HG02970 (cell line): ENCODE data around the gene CCDC33.

Experiments
- ATAC-seq: cut with Tn5 transposase; IDR thresholded peaks from one replicate; pipeline ENCODE4 v1.9.1; 2021; ENCODE audit warnings: mild to moderate bottlenecking, moderate library complexity, moderate number of reproducible peaks; ENCODE audit not compliant: unreplicated experiment, low FRiP score

CCDC33 gene

GRCh38 chr15:74253211-74253921, 17.2 kb downstream of the CCDC33 start:
- no peak for ATAC-seq

DNA sequence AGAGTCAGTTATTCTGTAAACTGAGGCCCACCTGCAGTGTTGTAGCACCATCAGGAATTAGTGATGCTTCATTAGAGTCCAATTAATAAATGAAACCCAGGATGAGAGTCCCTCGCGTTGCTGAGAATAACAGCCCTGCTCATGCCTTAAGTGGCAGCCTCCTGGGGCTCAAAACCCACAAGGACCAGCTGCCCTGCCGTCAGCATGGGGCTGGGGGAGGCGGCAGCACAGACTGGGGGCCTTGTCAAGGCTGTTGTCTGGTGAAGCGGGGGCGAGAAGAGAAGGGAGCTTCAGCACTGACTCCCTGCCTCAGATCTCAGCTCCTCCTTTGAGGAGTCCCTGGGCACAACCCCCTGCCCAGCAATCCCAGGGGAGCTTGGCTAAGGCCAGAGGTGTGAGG, 21.0 kb downstream of the CCDC33 start:
- ATAC-seq = no peak

GRCh38 chr15:74257623-74258022, 21.5 kb downstream of the CCDC33 start:
- no peak for ATAC-seq

GRCh38 chr15:74258456-74259291, 22.5 kb downstream of the CCDC33 start:
- ATAC-seq = no peak

DNA sequence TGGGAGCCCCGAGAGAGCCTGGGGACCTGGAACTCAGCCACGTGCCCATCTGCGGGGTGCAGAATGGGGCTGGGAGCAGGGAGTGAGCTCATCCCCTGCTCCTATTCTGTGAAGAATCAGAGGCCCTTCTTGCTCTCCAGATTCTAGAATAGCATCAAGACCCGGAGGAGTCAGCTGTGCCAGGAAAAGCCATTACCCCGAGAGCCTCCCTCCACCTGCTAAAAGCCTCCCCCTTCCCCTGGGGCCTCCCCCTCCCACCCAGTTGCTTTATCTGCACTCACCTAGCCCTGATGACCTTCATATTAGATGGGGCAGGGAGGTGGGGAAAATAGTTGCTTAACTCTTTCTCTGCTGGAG, 23.1 kb downstream of the CCDC33 start:
- no peak for ATAC-seq

GRCh38 chr15:74259821-74260607, 23.9 kb downstream of the CCDC33 start:
- ATAC-seq = no peak

- no peak for ATAC-seq
Observed at GRCh38 chr15:74261041-74261440, 24.9 kb downstream of the CCDC33 start.

- ATAC-seq = no peak
Observed at GRCh38 chr15:74261685-74262084, 25.6 kb downstream of the CCDC33 start.

GRCh38 chr15:74262151-74262550, 26.0 kb downstream of the CCDC33 start:
- ATAC-seq = no peak

DNA sequence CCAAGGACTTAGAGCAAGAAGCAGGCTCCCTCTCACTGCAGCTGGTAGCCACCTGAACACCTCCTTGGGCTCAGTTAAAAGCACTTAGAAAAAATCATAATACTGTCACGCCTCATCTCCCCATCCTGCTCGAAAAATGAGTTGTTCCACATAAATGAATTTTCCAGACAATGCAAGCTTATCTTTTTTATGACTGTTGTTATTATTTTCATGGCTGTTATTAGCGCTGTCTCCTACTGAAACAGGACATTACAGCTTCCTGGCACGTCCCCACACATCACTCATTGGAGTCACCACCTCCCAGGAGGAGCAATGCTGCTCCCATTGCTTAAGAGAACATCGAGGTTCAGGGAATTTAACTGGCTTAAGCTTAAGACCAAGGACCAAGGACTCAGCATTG, 26.5 kb downstream of the CCDC33 start:
- ATAC-seq = no peak

- no peak for ATAC-seq
Observed at GRCh38 chr15:74263466-74263865, 27.3 kb downstream of the CCDC33 start.

DNA sequence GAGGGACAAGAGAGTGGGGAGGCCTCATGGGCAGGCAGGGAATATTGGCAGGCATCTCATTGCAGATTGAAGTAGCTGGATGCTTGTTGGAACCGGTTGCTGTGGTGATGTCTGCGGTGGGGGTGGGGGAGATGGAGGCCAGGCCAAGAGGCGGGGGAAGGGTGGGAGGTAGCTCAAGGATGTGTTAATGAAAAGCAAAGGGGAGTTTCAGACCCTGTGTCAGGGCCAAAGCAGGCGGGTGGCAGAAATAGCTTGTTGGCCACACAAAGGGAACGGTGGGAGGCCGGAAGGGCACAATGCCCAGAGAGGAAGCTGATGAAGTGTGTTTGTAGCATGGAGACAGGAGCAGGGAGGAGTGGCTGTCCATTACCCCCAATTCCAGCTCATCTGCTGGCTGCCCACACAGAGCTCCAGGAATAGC, 28.0 kb downstream of the CCDC33 start:
- no peak for ATAC-seq

DNA sequence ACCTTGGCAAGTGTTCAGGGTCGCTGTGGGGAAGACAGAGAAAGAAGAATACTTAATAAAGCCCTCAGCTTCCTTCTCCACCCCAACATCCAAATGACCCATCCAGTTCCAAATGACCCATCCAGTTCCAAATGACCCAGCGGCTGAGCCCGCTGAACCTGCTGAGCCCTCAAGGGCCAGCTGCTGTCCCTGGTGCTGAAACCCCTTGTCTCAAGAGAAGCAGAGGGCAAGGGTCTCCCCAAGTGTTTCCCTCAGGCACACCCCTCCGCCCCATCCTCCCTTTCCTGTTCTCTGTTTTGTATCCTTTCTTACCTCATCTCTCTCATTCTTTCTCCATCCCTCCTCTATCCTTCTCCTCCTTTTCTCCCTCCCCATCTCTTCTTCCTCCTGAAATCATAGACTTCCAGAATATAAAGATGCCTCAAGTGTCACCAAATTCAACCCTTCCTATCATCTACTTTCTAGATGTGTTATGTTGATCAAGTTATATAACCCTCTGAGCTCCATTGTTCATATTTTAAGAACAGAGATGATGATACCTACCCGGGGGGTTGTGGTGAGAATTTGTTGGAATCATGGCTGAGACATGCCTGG, 29.0 kb downstream of the CCDC33 start:
- no peak for ATAC-seq

GRCh38 chr15:74268020-74268419, 31.9 kb downstream of the CCDC33 start:
- no peak for ATAC-seq

DNA sequence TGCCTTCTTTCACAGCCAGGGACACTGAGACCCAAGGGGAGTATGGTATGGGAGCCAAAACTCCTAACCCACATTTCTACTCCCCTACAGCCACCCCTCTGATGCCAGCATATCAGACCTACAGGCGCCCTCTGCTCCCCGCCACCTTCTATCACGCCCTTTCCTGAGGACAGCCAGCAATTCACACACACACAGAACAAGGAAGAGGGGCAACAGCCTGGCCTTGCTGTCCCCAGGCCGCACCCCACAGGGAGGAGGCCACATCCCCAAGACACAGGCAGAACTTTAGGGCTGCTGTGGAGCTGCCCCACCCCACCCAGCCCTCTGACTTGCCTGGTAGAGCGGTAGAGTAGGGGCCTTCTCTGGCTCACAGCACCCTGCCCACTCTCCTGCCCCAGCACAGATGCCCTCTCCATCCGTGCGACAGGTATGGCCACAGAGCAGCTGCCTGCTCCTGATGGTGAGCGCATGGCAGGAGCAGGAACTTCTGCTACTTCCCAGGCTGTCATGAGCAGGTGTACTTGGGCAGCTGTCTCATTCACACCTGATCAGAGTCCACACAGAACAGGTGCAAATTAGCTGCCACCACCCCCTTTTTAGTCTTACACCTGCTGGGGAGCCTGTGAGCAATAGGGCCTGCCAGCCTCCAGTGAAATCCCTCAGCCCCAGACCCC, 33.4 kb downstream of the CCDC33 start:
- no peak for ATAC-seq

DNA sequence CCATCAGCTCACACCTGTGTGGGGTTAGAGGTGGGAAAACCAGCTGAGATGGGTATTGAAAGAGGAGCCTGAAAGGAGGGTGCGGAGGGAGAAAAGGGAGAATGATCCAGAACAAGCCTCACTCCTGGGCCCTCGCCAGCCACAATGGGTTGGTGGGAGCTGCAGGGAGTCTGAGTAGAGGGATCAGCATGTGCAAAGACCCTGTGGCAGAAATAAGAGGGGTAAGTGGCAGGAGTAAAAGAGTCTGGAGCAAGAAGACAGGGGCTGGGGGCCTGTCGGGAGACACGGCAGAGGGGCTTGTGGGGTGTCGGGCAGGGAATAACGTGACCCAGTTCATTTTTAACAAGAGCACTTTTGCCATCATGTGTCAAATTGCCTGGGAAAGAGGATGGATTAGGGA, 34.0 kb downstream of the CCDC33 start:
- ATAC-seq = no peak

DNA sequence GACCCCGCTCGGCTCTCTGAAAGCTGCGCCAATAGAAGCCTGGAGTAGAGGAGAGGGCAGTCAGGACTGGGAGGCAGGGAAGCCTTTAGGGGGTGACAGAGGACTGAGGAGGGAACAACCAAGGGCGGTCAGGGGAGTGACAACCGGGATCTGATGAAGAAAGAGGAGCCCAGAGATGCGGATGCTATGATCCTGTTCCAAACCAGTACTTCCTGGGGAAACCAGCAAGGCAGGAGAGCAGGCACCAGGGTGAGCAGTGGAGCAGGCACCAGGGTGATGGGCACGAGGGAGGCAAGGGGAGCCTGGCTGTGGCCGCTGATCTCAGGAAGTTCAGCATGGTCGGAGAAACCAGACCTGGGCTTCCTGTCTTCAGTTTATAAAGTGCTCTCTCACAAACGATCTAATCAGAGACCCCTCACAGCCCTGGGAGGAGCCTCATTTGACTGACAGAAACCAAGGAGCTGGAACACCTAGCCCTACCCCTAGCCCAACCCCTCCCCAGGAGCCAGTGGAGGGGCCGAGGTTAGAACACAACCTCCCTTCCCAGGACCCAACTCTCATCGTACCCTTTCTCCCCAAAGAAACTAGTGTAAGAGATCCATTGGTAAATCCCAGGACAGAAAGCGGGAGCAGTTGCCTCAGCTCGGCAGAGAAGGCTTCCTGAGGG, 34.9 kb downstream of the CCDC33 start:
- no peak for ATAC-seq

- ATAC-seq = no peak
Observed at GRCh38 chr15:74272812-74273211, 36.7 kb downstream of the CCDC33 start.

DNA sequence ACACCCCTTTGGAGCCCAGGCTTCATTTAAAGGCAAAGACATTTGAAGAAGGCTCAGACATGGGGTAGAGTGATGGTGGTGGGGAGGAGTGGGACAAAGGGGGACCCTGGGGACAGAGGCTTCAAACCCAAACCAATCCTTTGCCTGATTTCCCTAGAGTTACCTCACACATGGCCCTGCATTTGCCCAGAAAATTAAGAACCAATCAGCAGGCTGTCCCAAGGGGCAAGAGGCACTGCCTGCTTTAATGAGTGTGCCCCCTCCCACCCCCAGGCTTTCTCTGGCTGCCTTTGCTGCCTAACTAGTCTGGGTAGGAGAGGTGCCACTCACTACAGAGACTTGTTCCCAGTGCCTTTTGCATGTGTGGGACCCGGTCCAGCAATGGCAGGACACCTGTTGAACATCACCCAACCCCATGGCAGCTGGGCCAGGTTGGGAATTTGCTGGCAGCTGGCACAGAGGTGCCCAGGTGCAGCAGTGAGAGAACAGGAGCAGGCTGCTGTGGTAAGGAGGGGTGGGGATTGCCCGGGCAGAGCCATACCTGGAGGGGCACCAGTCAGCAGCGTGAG, 38.4 kb downstream of the CCDC33 start:
- no peak for ATAC-seq
